ENCODE measurements around the gene CCDC71L. TPM values are rescaled to one million over a fixed set of nuclear protein-coding genes. Genes with fewer than 3 reads are reported as not detected.
"Not testable (repeated sequence)": the region's sequence is repeated elsewhere in the genome, so short reads cannot be mapped to it uniquely, and the experiment has no call there.

Gene CCDC71L
- total RNA-seq, 1 donor from 2014 or later = 5.2 TPM

DNA sequence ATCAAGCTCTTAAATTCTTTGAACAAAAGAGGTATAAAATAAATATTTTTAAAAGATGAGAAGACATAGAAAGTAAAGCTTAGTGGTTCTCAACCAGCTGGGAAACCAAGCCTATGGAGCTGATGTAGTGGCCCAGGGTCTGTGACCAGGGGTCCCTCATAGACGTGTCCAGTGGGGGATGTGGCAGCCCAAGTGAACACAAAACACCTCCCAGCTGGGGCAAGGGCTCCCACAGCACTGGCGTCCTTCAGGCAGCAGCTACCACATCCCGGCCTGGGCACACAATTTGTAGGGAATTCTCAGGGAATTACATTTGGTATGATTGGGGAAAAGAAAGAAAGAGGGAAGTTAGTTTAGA is 17.8 kb upstream of the CCDC71L start:
- H3K36me3 ChIP-seq (ENCODE audit: control insufficient read depth in 3 of 3, insufficient read depth in 3 of 3, low read length in 3 of 3) = no peaks in the 10 kb centered on the region
- H3K9ac ChIP-seq (ENCODE audit: low read depth in 1 of 3, low read length in 3 of 3) = no peak overlapping the region

GRCh38 chr7:106676506-106676905 is 15.5 kb upstream of the CCDC71L start:
- H3K36me3 ChIP-seq (ENCODE audit: control insufficient read depth in 3 of 3, insufficient read depth in 3 of 3, low read length in 3 of 3); H3K9me3 ChIP-seq (ENCODE audit: control insufficient read depth in 3 of 3, low read length in 3 of 3); H3K9ac ChIP-seq (ENCODE audit: low read depth in 1 of 3, low read length in 3 of 3); H3K4me1 ChIP-seq (ENCODE audit: control insufficient read depth in 3 of 3, insufficient read depth in 3 of 3, low read length in 3 of 3); H3K27ac ChIP-seq (ENCODE audit: low read depth, low read length); H3K27me3 ChIP-seq (ENCODE audit: control insufficient read depth in 3 of 3, insufficient read depth in 3 of 3, low read length in 3 of 3); H3K4me3 ChIP-seq (ENCODE audit: low read length in 3 of 3): not testable (repeated sequence)

More for the DNA sequence above, 17.8 kb upstream of the CCDC71L start:
- Histone ChIP-seq H3K27ac (ENCODE audit: low read depth, low read length) (no peak overlapping the region), H3K4me1 (ENCODE audit: control insufficient read depth in 3 of 3, insufficient read depth in 3 of 3, low read length in 3 of 3) (no peaks in the 10 kb centered on the region), H3K4me3 (ENCODE audit: low read length in 3 of 3) (no peak overlapping the region), H3K9me3 (ENCODE audit: control insufficient read depth in 3 of 3, low read length in 3 of 3) (no peaks in the 10 kb centered on the region), H3K27me3 (ENCODE audit: control insufficient read depth in 3 of 3, insufficient read depth in 3 of 3, low read length in 3 of 3) (no peaks in the 10 kb centered on the region)

DNA sequence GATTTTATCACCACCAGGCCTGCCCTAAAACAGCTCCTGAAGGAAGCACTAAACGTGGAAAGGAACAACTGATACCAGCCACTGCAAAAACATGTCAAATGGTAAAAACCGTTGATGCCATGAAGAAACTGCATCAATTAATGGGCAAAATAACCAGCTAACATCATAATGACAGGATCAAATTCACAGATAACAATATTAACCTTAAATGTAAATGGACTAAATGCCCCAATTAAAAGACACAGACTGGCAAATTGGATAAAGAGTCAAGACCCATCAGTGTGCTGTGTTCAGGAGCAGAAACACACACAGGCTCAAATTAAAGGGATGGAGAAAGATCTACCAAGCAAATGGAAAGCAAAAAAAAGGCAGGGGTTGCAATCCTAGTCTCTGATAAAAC is 12.7 kb upstream of the CCDC71L start:
- H3K9ac ChIP-seq (ENCODE audit: low read depth in 1 of 3, low read length in 3 of 3); H3K4me3 ChIP-seq (ENCODE audit: low read length in 3 of 3); H3K27me3 ChIP-seq (ENCODE audit: control insufficient read depth in 3 of 3, insufficient read depth in 3 of 3, low read length in 3 of 3); H3K27ac ChIP-seq (ENCODE audit: low read depth, low read length); H3K4me1 ChIP-seq (ENCODE audit: control insufficient read depth in 3 of 3, insufficient read depth in 3 of 3, low read length in 3 of 3); H3K36me3 ChIP-seq (ENCODE audit: control insufficient read depth in 3 of 3, insufficient read depth in 3 of 3, low read length in 3 of 3); H3K9me3 ChIP-seq (ENCODE audit: control insufficient read depth in 3 of 3, low read length in 3 of 3): not testable (repeated sequence)

DNA sequence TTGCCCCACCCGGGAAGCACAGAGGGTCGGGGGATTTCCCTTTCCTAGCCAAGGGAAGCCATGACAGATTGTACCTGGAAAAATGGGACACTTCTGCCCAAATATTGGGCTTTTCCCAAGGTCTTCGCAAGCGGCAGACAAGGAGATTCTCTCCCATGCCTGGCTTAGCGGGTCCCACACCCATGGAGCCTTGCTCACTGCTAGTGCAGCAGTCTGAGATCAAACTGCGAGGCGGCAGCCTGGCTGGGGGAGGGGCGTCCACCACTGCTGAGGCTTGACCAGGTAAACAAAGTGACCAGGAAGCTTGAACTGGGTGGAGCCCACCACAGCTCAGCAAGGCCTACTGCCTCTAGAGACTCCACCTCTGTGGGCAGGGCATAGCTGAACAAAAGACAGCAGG is 11.0 kb upstream of the CCDC71L start:
- not testable (repeated sequence) for H3K4me3 ChIP-seq (ENCODE audit: low read length in 3 of 3); H3K36me3 ChIP-seq (ENCODE audit: control insufficient read depth in 3 of 3, insufficient read depth in 3 of 3, low read length in 3 of 3); H3K4me1 ChIP-seq (ENCODE audit: control insufficient read depth in 3 of 3, insufficient read depth in 3 of 3, low read length in 3 of 3); H3K27ac ChIP-seq (ENCODE audit: low read depth, low read length); H3K27me3 ChIP-seq (ENCODE audit: control insufficient read depth in 3 of 3, insufficient read depth in 3 of 3, low read length in 3 of 3); H3K9ac ChIP-seq (ENCODE audit: low read depth in 1 of 3, low read length in 3 of 3); H3K9me3 ChIP-seq (ENCODE audit: control insufficient read depth in 3 of 3, low read length in 3 of 3)

GRCh38 chr7:106671160-106671559 is 10.2 kb upstream of the CCDC71L start:
- H3K9ac ChIP-seq (ENCODE audit: low read depth in 1 of 3, low read length in 3 of 3) = no peak overlapping the region
- H3K27ac ChIP-seq (ENCODE audit: low read depth, low read length) = no peak overlapping the region
- no peaks in the 10 kb centered on the region for H3K36me3 ChIP-seq (ENCODE audit: control insufficient read depth in 3 of 3, insufficient read depth in 3 of 3, low read length in 3 of 3)
- H3K9me3 ChIP-seq (ENCODE audit: control insufficient read depth in 3 of 3, low read length in 3 of 3) = no peaks in the 10 kb centered on the region
- no peak overlapping the region for H3K4me3 ChIP-seq (ENCODE audit: low read length in 3 of 3)
- no peaks in the 10 kb centered on the region for H3K4me1 ChIP-seq (ENCODE audit: control insufficient read depth in 3 of 3, insufficient read depth in 3 of 3, low read length in 3 of 3)
- H3K27me3 ChIP-seq (ENCODE audit: control insufficient read depth in 3 of 3, insufficient read depth in 3 of 3, low read length in 3 of 3) = no peaks in the 10 kb centered on the region

- Histone ChIP-seq H3K4me1 (ENCODE audit: control insufficient read depth in 3 of 3, insufficient read depth in 3 of 3, low read length in 3 of 3) (no peaks in the 10 kb centered on the region), H3K27me3 (ENCODE audit: control insufficient read depth in 3 of 3, insufficient read depth in 3 of 3, low read length in 3 of 3) (no peaks in the 10 kb centered on the region), H3K9ac (ENCODE audit: low read depth in 1 of 3, low read length in 3 of 3) (no peak overlapping the region), H3K36me3 (ENCODE audit: control insufficient read depth in 3 of 3, insufficient read depth in 3 of 3, low read length in 3 of 3) (no peaks in the 10 kb centered on the region), H3K27ac (ENCODE audit: low read depth, low read length) (no peak overlapping the region), H3K9me3 (ENCODE audit: control insufficient read depth in 3 of 3, low read length in 3 of 3) (no peaks in the 10 kb centered on the region), H3K4me3 (ENCODE audit: low read length in 3 of 3) (no peak overlapping the region)
Measured at GRCh38 chr7:106668861-106669524, 8.0 kb upstream of the CCDC71L start.

DNA sequence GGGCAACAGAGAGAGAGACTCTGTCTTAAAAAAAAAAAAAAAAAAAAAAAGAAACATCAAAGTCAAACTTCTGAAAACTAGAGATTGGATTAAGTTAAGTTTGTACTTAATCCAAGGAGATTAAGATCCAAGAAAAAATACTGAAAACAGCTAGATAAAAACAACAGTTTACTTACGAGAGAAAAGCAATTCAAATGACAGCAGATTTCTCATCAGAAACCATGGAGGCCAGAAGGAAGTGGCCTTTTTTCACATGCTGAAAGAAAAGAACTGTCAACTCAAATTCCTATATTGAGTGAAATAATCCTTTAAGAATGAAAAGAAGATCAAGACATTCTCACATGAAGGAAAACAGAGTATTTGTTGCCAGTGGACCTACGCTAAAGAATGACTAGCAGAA is 5.4 kb upstream of the CCDC71L start:
- H3K27me3 ChIP-seq (ENCODE audit: control insufficient read depth in 3 of 3, insufficient read depth in 3 of 3, low read length in 3 of 3) = no peaks in the 10 kb centered on the region
- H3K27ac ChIP-seq (ENCODE audit: low read depth, low read length) = no peak overlapping the region
- no peaks in the 10 kb centered on the region for H3K36me3 ChIP-seq (ENCODE audit: control insufficient read depth in 3 of 3, insufficient read depth in 3 of 3, low read length in 3 of 3)
- no peak overlapping the region for H3K4me3 ChIP-seq (ENCODE audit: low read length in 3 of 3)
- H3K9ac ChIP-seq (ENCODE audit: low read depth in 1 of 3, low read length in 3 of 3) = no peak overlapping the region
- H3K9me3 ChIP-seq (ENCODE audit: control insufficient read depth in 3 of 3, low read length in 3 of 3) = no peaks in the 10 kb centered on the region
- no peaks in the 10 kb centered on the region for H3K4me1 ChIP-seq (ENCODE audit: control insufficient read depth in 3 of 3, insufficient read depth in 3 of 3, low read length in 3 of 3)

DNA sequence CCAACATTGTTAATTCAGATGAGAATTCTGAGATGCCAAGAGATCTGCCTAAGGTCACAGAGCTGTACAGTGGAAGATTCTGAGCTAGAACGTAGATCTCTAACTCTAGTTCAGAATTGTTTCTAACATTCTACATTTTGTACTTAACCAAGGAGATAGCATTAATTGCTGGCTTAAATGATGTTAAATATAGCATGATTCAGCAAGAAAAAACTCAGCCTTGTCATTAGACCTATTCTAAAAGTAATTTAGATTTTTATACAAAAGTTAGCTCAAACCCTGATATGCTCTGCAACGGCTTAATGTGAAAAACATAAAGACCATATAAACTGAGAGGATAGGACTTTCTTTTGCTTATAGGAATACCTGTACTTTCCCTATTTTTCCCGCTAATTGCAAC is 3.4 kb upstream of the CCDC71L start:
- Histone ChIP-seq H3K27ac (ENCODE audit: low read depth, low read length) (no peak overlapping the region), H3K36me3 (ENCODE audit: control insufficient read depth in 3 of 3, insufficient read depth in 3 of 3, low read length in 3 of 3) (no peaks in the 10 kb centered on the region), H3K9me3 (ENCODE audit: control insufficient read depth in 3 of 3, low read length in 3 of 3) (no peaks in the 10 kb centered on the region), H3K4me1 (ENCODE audit: control insufficient read depth in 3 of 3, insufficient read depth in 3 of 3, low read length in 3 of 3) (peaks cover 2 to 4% (median 3%) of the 10 kb centered on the region in 3 donors), H3K9ac (ENCODE audit: low read depth in 1 of 3, low read length in 3 of 3) (no peak overlapping the region), H3K27me3 (ENCODE audit: control insufficient read depth in 3 of 3, insufficient read depth in 3 of 3, low read length in 3 of 3) (no peaks in the 10 kb centered on the region), H3K4me3 (ENCODE audit: low read length in 3 of 3) (no peak overlapping the region)

DNA sequence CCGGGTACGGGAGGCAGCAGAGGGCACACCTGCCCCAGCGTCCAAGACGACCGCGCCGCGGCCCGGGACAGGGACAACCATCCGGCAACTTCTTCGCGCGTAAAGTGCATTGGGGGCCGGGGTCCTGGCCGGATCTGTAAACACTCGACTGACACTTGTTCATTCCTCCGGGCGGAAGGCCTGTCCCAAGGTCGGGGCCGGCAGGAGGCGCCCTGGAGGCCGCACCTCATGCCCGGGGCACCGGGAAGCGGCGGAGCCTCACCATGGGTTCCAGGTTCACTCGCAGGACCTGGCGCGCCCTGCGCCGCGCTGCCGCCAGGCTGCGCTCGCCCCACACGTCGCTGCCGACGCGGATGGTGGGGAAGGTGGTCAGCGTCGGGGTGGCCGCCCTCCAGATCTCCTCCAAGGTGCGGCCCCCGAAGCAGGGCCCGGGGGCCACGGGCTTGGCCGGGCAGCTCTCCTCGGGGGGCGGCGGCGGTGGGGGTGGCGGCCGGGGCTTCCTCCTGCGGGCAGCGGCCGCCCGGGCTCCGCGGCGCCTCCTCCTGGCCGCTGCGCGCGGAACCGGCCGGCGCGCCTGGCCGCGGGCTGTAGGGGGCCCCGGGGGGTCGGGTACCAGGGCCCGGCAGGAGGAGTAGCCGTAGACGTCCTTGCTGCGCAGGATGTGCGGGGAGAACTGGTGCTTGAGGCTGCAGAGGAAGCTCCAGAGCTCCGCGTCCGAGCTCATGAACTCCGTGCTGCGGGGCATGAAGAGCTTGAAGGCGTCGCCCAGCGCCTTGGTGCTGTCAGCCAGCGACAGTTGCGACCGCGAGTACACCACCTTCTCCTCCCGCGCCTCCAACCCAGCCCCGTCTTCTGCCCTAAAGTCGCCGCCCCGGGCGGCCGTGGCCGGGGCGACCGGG is 746 bp downstream of the CCDC71L start:
- Histone ChIP-seq H3K27me3 (ENCODE audit: control insufficient read depth in 3 of 3, insufficient read depth in 3 of 3, low read length in 3 of 3) (no peaks in the 10 kb centered on the region), H3K27ac (ENCODE audit: low read depth, low read length) (peak overlapping the region; percentile 81), H3K9me3 (ENCODE audit: control insufficient read depth in 3 of 3, low read length in 3 of 3) (no peaks in the 10 kb centered on the region), H3K4me1 (ENCODE audit: control insufficient read depth in 3 of 3, insufficient read depth in 3 of 3, low read length in 3 of 3) (peaks cover 2 to 12% (median 7%) of the 10 kb centered on the region in 3 donors), H3K36me3 (ENCODE audit: control insufficient read depth in 3 of 3, insufficient read depth in 3 of 3, low read length in 3 of 3) (no peaks in the 10 kb centered on the region), H3K4me3 (ENCODE audit: low read length in 3 of 3) (peak overlapping the region; percentile 84 to 85 (median 84)), H3K9ac (ENCODE audit: low read depth in 1 of 3, low read length in 3 of 3) (peak overlapping the region; percentile 85 to 88 (median 86))

- peak overlapping the region; percentile 79 to 85 (median 84) for H3K4me3 ChIP-seq (ENCODE audit: low read length in 3 of 3)
- peaks cover 2 to 12% (median 7%) of the 10 kb centered on the region in 3 donors for H3K4me1 ChIP-seq (ENCODE audit: control insufficient read depth in 3 of 3, insufficient read depth in 3 of 3, low read length in 3 of 3)
- no peaks in the 10 kb centered on the region for H3K27me3 ChIP-seq (ENCODE audit: control insufficient read depth in 3 of 3, insufficient read depth in 3 of 3, low read length in 3 of 3)
- H3K36me3 ChIP-seq (ENCODE audit: control insufficient read depth in 3 of 3, insufficient read depth in 3 of 3, low read length in 3 of 3) = no peaks in the 10 kb centered on the region
- peak overlapping the region; percentile 72 to 80 (median 75) for H3K9ac ChIP-seq (ENCODE audit: low read depth in 1 of 3, low read length in 3 of 3)
- peak overlapping the region; percentile 81 for H3K27ac ChIP-seq (ENCODE audit: low read depth, low read length)
- H3K9me3 ChIP-seq (ENCODE audit: control insufficient read depth in 3 of 3, low read length in 3 of 3) = no peaks in the 10 kb centered on the region
Measured at GRCh38 chr7:106659166-106659962, 1.6 kb downstream of the CCDC71L start.

All from skeletal muscle tissue (tissue), 4 donors.